Thymus (tissue), 11 donors: Measurements from ENCODE around the gene PDLIM1. TPM values are rescaled to one million over a fixed set of nuclear protein-coding genes. Genes with fewer than 3 reads are reported as not detected.
"Not testable (repeated sequence)": the region's sequence is repeated elsewhere in the genome, so short reads cannot be mapped to it uniquely, and the experiment has no call there.

Source experiments
- DNase-seq, 9 donors: peaks; one replicate each; pipeline ENCODE4 v3.0.0-alpha.2; 2013; ENCODE audit warnings: low spot score in 9 of 9, low read depth in 6 of 9, missing footprints in 1 of 9
- H3K27ac ChIP-seq, 2 donors: one replicate each; pipeline ENCODE4 v1.5.1; 2013; ENCODE audit warnings: control low read depth in 1 of 2, low read depth in 1 of 2, low read length in 1 of 2, mild to moderate bottlenecking in 1 of 2, moderate library complexity in 1 of 2
- H3K27me3 ChIP-seq, 2 donors: one replicate each; pipeline ENCODE4 v1.5.1; 2013; ENCODE audit warnings: low read length in 1 of 2; ENCODE audit not compliant: control insufficient read depth in 2 of 2, insufficient read depth in 1 of 2
- H3K36me3 ChIP-seq, 2 donors: one replicate each; pipeline ENCODE4 v1.5.1; 2013; ENCODE audit warnings: low read length in 1 of 2, mild to moderate bottlenecking in 1 of 2, moderate library complexity in 1 of 2; ENCODE audit not compliant: control insufficient read depth in 2 of 2, insufficient read depth in 2 of 2
- H3K4me1 ChIP-seq, 2 donors: one replicate each; pipeline ENCODE4 v1.5.1; 2013; ENCODE audit warnings: low read length in 2 of 2; ENCODE audit not compliant: control insufficient read depth in 2 of 2, insufficient read depth in 2 of 2
- H3K4me3 ChIP-seq, 2 donors: one replicate each; pipeline ENCODE4 v1.5.1; 2013; ENCODE audit warnings: low read length in 2 of 2, control low read depth in 1 of 2, mild to moderate bottlenecking in 1 of 2
- H3K9me3 ChIP-seq, 2 donors: one replicate each; pipeline ENCODE4 v1.5.1; 2013; ENCODE audit warnings: low read length in 1 of 2, mild to moderate bottlenecking in 1 of 2; ENCODE audit not compliant: control insufficient read depth in 2 of 2, insufficient read depth in 1 of 2
- WGBS: extraction: QIAGEN DNeasy Blood & Tissue Kit; methylation state at CpG from one replicate; pipeline ENCODE4 v1.1.7; 2013; 5-methylcytosine and 5-hydroxymethylcytosine counted together
- polyA plus RNA-seq: library from polyadenylated mRNA; stranded (reverse); fragments of 200-250 nt; gene quantifications from one replicate; pipeline ENCODE4 v1.2.3, GENCODE V29; 2013
- total RNA-seq: library from RNA; stranded (reverse); fragments of 120-200 nt; gene quantifications from one replicate; pipeline ENCODE4 v1.2.4, GENCODE V29; 2013
- donor health status: healthy.

The PDLIM1 gene
- total and polyA plus RNA-seq, 2 donors: 18.2 to 316 TPM

DNA sequence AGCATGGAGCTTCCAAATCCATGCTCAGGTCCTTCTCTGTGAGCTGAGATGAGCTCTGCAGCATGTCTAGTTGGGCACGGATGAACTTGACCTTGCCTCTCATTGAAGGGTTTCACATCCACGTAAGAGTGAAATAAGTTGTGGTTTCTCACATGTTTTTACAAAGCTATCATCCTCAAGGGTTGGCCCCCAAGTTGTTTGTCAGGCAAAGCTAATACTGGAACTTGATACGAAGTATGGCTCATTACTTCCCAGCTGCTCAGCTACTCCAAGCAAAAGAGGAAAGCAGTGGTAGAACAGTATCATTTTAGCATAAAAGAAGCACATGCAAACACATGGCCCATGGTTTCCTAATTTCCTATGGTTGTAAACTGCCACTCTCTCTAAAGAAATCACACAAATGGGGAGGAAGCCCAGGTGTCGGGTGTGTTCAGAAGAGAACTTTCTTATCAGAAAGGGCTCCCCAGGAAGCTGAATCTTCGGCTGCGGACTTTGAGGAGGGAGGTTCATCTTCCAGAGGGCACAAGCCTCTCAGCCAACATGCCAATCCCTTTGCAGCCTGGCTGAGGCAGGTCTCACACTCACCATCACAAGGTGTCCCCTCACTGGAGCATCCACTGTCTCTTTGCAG, 45.3 kb downstream of the PDLIM1 start:
- peak in 1 of 9 donors; percentile 23 for DNase-seq
- no peaks in the 10 kb centered on the region for H3K36me3 ChIP-seq
- no peak overlapping the region for H3K4me3 ChIP-seq
- 78% methylated on average over 6 of the region's 6 CpGs for WGBS
- no peaks in the 10 kb centered on the region for H3K9me3 ChIP-seq
- H3K27me3 ChIP-seq: no peaks in the 10 kb centered on the region
- peaks cover 0 to 48% of the 10 kb centered on the region in 2 donors for H3K4me1 ChIP-seq
- peak overlapping the region in 1 of 2 donors; percentile 53 for H3K27ac ChIP-seq

- Histone ChIP-seq H3K27me3 (no peaks in the 10 kb centered on the region), H3K27ac (no peak overlapping the region), H3K4me3 (no peak overlapping the region), H3K36me3 (no peaks in the 10 kb centered on the region), H3K9me3 (no peaks in the 10 kb centered on the region), H3K4me1 (peaks cover 0 to 51% of the 10 kb centered on the region in 2 donors)
- 93% methylated on average over 2 of the region's 2 CpGs for WGBS
- no peak for DNase-seq
Observed at GRCh38 chr10:95244152-95244551, 46.7 kb downstream of the PDLIM1 start.

DNA sequence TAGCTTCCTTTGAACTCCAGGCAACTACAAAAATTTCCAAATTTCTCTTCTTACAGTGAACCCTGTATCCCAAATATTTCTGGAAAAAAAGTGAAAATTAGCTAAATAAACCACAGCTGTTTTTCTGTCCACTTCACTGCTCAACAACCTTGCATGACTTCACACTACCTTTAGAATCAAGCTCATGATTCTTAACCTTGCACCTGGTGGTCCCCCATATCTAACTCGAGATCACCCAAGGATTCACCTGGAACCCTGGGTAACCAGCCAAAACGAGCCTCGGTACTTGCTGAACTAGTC, 47.5 kb downstream of the PDLIM1 start:
- Histone ChIP-seq H3K4me1 (peaks cover 0 to 47% of the 10 kb centered on the region in 2 donors), H3K27me3 (no peaks in the 10 kb centered on the region), H3K9me3 (no peaks in the 10 kb centered on the region), H3K27ac (no peak overlapping the region), H3K4me3 (no peak overlapping the region), H3K36me3 (no peaks in the 10 kb centered on the region)
- DNase-seq: no peak
- 75% methylated on average over 3 of the region's 3 CpGs for WGBS

DNA sequence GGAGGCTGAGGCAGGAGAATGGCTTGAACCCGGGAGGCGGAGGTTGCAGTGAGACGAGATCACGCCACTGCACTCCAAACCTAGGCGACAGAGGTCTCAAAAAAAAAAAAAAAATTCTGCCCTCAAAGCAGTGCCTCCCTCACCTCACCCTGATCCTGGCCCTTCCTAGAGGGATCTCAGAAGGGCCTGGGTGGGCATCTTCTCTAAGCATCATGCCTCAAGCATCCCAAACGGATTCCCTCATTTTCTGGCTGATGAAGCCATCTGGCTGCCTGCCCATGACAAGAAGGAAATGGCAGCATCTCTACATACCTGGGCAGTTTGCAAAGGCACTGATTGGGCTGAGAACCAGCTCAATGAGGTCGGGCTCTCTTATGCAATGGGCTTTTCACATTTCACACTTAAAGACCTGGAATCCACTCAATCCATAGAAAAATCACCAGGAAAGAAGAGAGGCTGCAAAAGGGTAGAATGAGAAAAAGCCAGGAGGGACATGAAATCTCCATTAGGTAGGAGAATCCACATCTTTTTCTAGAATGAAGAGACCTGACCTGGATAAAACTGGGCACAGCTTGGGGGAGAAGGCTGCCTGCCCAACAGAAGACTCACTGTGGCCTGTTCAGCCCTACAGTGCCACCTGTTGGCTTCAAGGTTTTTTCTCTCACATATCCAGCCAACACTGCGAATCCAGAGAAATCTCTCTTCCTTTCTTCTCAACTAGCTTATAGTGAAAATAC, 48.1 kb downstream of the PDLIM1 start:
- peak in 8 of 9 donors; percentile 21 to 76 (median 52) for DNase-seq
- no peak overlapping the region for H3K27ac ChIP-seq
- H3K27me3 ChIP-seq: no peaks in the 10 kb centered on the region
- H3K9me3 ChIP-seq: no peaks in the 10 kb centered on the region
- WGBS: 82% methylated on average over 8 of the region's 8 CpGs
- no peak overlapping the region for H3K4me3 ChIP-seq
- H3K36me3 ChIP-seq: no peaks in the 10 kb centered on the region
- H3K4me1 ChIP-seq: peaks cover 0 to 46% of the 10 kb centered on the region in 2 donors

GRCh38 chr10:95241533-95241932, 49.3 kb downstream of the PDLIM1 start:
- H3K9me3 ChIP-seq: no peaks in the 10 kb centered on the region
- no peak overlapping the region for H3K27ac ChIP-seq
- no peaks in the 10 kb centered on the region for H3K27me3 ChIP-seq
- H3K4me1 ChIP-seq: peaks cover 0 to 41% of the 10 kb centered on the region in 2 donors
- DNase-seq: no peak
- H3K4me3 ChIP-seq: no peak overlapping the region
- H3K36me3 ChIP-seq: no peaks in the 10 kb centered on the region
- WGBS: 41% methylated on average over 4 of the region's 4 CpGs

- Histone ChIP-seq H3K27me3 (no peaks in the 10 kb centered on the region), H3K27ac (no peak overlapping the region), H3K4me3 (no peak overlapping the region), H3K4me1 (peaks cover 0 to 36% of the 10 kb centered on the region in 2 donors), H3K36me3 (no peaks in the 10 kb centered on the region), H3K9me3 (no peaks in the 10 kb centered on the region)
- 82% methylated on average over 6 of the region's 6 CpGs for WGBS
- DNase-seq: no peak
Observed at GRCh38 chr10:95240811-95241210, 50.0 kb downstream of the PDLIM1 start.

DNA sequence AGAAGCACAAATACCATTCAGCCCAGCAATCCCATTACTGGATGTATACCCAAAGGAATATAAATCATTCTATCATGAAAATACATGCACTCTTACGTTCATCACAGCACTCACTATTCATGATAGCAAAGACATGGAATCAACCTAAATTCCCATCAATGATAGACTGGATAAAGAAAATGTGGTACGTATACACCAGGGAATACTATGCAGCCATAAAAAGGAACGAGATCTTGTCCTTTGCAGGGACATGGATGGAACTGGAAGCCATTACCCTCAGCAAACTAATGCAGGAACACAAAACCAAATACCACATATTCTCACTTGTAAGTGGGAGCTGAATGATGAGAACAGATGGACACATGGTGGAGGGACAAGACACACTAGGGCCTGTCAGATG, 50.7 kb downstream of the PDLIM1 start:
- DNase-seq, H3K4me3 ChIP-seq, H3K27ac ChIP-seq, H3K36me3 ChIP-seq, H3K27me3 ChIP-seq, H3K9me3 ChIP-seq: not testable (repeated sequence)
- H3K4me1 ChIP-seq: peaks cover 0 to 29% of the 10 kb centered on the region in 2 donors
- 81% methylated on average over 3 of the region's 3 CpGs for WGBS

DNA sequence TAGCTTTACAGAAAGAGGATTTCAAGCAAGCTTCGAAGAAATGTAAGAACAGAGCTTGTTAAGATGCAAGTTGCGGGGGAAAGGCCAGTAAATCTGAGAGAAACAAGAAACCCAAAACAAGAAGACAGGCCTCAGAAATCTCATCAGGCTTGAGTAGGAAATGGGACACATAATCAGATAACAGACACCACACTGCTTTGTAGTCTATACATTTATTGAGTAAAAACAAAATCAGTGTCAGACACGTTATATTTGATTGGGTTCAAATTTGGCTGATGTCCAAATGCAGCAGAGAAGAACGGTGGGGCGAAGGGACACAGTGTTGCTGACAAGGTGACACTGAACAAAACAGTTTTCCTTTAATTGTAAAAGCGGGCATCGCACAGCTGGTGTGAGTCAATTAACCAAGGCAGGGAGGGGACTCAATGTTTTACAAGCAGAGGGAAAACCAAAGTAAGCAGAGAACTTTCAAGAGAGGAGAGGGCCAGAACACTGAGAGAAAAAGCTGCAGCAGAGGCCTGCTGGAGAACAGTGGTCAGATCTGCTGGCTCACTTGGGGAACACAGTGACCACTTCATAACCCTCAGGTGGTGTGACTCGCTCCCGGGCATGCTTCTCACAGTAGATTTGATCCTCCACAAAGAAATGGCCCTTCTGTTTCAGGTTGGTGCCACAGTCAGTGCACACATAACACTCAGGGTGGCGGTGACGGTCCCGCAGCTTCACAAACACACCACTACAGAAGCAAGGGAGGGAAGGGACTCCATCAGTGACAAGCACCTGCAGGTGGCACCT, 53.2 kb downstream of the PDLIM1 start:
- DNase-seq: no peak
- Histone ChIP-seq H3K4me1 (peaks cover 0 to 19% of the 10 kb centered on the region in 2 donors), H3K27me3 (no peaks in the 10 kb centered on the region), H3K36me3 (no peaks in the 10 kb centered on the region), H3K9me3 (peaks cover 0 to 1% of the 10 kb centered on the region in 2 donors), H3K27ac (no peak overlapping the region), H3K4me3 (no peak overlapping the region)
- 91% methylated on average over 12 of the region's 12 CpGs for WGBS
